ENCODE data around the gene CST4.
"Not testable (repeated sequence)": the region's sequence is repeated elsewhere in the genome, so short reads cannot be mapped to it uniquely, and the experiment has no call there.

CST4 gene

DNA sequence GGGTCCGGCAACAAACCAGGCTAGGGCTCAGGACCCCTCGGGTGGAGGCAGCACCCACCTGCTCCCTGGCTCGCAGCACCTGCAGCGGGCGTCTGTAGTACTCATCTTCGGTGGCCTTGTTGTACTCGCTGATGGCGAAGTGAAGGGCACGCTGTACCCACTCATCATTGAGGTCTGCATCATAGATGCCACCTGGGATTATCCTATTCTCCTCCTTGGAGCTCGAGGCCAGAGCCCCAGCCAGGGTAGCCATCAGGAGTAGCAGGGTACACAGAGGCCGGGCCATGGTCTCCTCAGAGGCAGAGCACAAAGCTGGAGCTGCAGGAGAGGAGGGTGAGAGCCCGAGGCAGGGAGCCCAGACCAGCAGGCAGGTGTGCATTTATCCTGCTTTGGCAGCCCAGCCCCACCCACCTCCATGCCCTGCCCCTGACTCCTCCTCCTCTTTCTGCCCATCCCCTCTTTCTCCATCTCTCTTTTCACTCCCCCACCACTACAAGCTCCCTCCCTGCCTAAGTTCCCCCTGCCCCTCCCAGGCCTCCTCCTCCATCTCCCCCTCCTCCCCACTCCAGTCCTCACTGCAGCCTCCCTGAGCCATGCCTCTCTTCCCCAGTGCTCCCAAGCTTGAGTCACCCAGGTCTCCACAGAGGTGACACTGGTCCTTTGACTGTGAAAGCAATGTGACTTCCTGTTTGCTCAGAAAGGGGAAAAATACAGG is at the start of gene CST4:
CST4 (minus strand) TSS at position 355 of the 715 bp plus-strand sequence; CDS start at position 286, 69 bp downstream.
- DNase-seq: not testable (repeated sequence)

DNA sequence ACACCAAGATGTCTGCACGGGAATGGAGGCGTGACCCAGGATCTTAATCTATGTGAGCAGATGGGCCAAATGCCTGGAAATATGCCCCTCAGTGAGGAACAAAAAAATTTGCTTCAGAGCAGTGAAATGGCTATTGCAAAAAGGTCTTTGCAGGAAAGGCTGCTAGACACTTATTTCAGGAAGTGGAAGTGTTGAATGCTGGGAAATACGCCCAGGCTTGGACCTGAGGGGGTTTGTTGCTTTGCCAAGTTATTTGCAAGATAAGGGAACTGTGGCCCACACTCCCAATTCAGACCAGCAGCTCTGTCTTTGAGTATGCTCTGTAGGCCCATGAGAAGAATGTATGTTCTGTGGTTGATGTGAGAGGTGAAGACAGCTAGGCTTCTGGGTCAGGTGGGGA is 46.6 kb upstream of the CST4 start:
- DNase-seq: not testable (repeated sequence)

GRCh38 chr20:23734949-23735348 is 46.1 kb upstream of the CST4 start:
- not testable (repeated sequence) for DNase-seq

DNA sequence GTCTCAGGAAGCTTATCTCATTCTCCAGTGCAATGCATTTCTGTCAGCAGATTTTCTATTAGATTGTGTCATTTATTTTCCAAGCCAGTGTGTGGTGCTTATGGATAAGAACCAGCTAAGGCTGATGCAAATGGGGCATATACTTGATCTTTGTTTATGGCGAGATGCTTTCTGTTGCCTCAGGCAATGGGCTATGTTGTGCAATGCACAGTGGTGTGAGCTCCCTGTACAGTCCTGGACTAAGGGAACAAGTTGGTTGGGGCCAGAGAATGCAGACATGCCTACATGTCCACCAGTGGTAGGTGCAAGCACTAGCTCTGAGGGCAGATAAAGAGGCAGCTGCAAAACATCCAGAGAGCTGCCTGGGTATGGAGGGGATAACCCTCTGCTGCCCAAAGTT is 45.6 kb upstream of the CST4 start:
- DNase-seq: not testable (repeated sequence)

GRCh38 chr20:23727016-23727415 is 38.2 kb upstream of the CST4 start:
- no peak for DNase-seq

GRCh38 chr20:23725102-23725501 is 36.3 kb upstream of the CST4 start:
- DNase-seq: no peak

DNA sequence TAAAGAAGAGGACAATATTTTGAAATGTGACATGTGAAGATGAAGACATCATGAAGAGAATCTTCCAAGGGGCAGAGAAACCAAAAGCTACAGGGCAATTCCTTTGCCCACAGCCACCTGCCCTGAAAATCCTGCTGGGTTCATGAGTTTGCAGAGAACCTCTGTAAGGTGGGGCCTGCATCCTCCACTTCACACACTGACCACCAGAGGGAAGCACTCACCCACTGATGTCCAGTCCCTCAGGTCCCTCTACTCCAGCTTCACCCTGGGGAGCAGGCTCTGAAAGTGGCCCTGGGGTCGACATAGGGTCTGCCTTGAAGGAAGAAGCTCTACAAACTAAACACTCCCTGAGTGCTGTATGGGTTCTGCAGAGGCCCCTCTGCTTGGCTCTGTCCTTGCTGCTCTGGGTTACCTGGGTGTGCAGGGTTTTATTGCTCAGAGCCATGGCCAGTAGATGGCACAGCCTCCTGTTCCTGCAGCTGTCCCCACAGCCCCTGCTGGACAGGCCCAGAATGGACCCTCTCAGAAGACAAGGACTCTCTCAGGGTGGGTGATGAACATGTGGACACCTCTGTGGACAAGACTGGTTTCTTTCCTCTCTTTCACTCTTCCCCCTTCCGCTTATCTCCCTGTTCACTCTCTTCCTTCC is 34.9 kb upstream of the CST4 start:
- peak; percentile 9 for DNase-seq

GRCh38 chr20:23722851-23723250 is 34.0 kb upstream of the CST4 start:
- not testable (repeated sequence) for DNase-seq

DNA sequence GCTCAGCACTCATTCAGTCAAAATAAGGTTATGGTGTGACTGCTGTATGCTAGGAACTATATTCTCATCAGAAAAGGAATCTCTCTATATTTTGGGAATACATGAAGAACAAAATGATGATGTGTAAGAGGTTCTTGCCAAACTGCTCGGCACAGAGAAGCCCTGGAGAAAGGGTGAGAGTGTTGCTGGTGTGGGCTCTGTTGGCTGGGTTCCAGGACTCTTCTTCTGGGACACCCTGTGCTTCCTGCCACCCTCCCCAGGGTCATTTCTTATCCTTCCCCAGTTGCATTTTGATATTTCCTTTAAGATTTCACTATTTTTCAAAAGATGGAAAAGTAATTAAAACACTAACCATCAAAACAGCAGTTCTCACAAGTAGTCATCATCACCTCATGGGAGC is 33.1 kb upstream of the CST4 start:
- DNase-seq: no peak

- not testable (repeated sequence) for DNase-seq
These were observed 30.5 kb upstream of the CST4 start for GRCh38 chr20:23719351-23719750.

GRCh38 chr20:23711778-23712177 is 22.9 kb upstream of the CST4 start:
- not testable (repeated sequence) for DNase-seq

DNA sequence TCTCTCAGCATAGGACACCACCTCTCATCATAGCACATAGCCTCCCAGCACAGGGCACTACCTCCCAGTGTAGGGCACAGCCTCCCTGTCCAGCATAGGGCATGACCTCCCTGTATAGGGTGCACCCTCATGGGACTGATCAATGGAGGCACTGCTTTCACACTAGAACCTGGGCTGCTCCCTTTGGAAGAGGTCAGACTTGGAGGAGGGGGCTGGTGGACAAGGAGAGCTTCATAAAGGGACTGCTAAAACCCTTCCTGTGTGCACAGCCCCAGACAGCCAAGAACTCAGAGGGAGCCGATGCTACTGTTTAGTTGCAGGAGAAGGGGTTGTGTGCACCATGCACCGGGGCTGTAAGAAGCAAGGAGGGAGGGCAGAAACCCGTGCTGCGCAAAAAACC is 21.9 kb upstream of the CST4 start:
- no peak for DNase-seq

DNA sequence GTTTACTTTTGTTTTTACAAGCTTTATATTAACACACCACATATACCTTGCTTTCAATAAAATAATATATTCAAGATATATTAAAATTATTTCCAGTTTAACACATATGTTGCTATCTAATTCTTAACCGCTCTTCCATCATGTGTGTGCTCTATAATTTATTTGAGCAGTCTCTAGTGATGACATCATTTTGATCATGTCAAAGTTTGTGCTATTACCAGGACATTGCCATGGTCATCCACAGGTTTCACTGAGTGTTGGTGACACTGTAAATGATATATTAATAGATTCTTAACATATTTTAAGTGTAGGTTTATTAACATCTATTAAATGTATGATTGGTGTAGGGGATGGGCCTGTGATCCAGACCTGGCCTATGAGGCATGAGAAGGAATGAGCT is 17.1 kb upstream of the CST4 start:
- DNase-seq: no peak

DNA sequence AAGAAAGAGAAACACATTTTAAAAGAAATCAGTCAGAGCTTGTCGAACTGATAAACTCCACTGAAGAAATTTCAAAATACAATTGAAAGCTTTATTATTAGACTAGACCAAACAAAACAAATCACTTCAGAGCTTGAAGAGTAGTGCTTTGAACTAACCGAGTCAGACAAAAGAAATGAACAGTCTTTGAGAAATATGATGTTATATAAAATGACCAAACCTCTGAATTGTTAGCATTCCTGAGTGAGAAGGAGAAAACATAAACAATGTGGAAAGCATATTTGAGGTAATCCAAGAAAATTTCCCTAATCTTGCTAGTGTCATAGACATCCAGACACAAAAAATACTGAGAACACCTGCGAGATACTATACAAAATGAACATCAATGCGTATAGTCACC is 13.2 kb upstream of the CST4 start:
- DNase-seq: no peak

DNA sequence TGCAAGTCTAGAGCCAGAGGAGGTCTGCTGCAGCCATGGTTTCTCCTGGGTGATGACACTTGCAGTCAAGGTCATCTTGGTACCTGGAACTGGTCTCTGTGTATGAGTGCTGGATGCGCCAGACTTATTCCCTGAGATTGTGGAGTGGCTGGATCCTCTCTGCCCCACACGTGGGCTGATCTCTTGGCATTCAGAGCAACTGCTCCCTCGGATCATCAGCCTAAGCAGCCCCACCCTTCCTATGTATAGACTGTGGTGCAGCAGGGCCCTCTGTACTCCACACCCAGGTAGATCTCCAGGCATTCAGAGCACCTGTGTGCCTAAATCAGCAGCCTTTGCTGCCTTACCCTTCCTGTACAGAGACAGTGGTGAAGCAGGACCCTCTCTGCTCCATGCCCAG is 12.1 kb upstream of the CST4 start:
- no peak for DNase-seq

DNA sequence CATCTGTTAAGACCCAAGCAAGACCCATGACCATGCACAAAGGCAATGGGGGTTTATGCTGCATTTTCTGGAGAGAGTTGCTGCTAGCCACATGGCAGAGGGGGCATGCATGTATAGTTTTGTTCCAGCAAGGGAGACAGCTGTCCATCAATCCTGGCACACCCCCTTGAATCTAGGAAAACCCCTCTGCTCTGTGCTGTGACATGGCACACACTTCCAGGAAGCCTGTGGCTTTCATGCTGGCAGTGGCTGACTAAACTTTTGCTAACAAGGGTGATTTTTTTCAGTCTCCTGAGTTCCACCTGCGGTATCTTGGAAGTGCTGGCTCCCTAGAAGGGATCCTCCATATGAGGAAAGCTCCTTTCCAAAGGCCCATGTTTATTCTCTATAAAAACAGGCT is 9.1 kb upstream of the CST4 start:
- DNase-seq: no peak

GRCh38 chr20:23695068-23695395 is 6.2 kb upstream of the CST4 start:
- DNase-seq: not testable (repeated sequence)

DNA sequence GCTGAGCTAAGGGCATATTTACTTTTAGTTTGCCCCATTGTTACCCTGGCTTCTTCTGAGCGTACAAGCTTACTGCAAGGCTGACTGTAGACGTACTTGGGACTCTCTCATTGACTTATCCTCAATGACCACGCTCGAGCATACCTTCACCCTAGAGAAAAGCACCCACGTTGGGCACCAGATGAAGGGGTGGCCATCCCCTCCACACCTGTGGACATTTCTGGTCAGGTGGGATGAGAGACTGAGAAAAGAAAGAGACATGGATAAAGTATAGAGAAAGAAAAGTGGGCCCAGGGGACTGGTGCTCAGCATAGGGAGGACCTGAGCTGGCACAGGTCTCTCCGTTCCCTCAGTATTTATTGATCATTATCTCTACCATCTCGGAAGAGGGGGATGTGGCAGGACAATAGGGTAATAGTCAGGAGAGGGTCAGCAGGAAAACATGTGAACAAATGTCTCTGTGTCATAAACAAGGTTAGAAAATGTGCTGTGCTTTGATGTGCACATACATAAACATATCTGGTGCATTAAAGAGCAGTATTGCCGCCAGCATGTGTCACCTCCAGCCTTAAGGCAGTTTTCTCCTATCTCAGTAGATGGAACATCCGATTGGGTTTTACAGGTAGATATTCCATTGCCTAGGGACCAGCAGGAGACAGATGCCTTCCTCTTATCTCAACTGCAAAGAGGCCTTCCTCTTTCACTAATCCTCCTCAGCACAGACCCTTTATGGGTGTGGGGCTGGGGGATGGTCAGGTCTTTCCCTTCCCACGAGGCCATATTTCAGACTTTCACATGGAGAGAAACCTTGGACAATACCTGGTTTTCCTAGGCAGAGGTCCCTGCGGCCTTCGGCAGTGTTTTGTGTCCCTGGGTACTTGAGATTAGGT is 5.6 kb upstream of the CST4 start:
- DNase-seq: not testable (repeated sequence)

- not testable (repeated sequence) for DNase-seq
These were observed 4.1 kb upstream of the CST4 start for GRCh38 chr20:23692725-23693619.

- DNase-seq: no peak
These were observed 2.8 kb upstream of the CST4 start for GRCh38 chr20:23691675-23692074.

DNA sequence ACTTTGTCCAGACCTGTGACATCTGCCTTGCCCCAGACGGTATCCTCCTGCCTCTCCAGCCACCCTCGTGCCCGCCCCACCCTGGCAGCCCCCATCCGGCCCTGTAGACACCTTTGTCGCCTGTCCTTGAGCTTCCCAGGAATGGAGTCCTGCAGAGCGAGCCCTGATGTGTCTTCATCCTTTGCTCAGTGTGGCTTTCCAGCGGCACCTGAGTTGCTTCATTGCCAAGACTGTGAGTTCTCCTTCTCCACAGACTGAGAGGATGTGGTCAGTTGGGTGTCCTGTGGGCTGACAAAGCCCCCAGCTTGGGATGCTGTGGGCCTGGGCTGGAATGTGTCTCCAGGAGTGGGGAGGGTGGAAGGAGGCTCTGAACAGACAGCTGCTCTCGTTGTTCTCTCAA is 1.7 kb upstream of the CST4 start:
- no peak for DNase-seq

- DNase-seq: no peak
These were observed 507 bp upstream of the CST4 start for GRCh38 chr20:23689399-23689690.

GRCh38 chr20:23687986-23688385 is 852 bp downstream of the CST4 start:
- no peak for DNase-seq

Data from CD4-positive, alpha-beta T cell treated with Interleukin-12 subunit alpha and Interleukin-12 subunit beta, for 1 hour (primary cell).